Stomach (tissue), 4 donors: Measurements from ENCODE around the gene CCL7.

ENCODE experiments used
- EP300 ChIP-seq: sonication (generic); formaldehyde crosslinking; IDR thresholded peaks from one replicate; pipeline ENCODE4 v1.6.1; 2017; ENCODE audit warnings: antibody characterized with exemption
- TF ChIP-seq, protein P1 (sequence below), 7 experiments: fragments of 450-650 bp in 4 of 7; fragments of 200-600 bp in 3 of 7; sonication (generic) in 3 of 7; IDR thresholded peaks; one replicate each; pipeline ENCODE4 v1.5.1; 2016 to 2019; ENCODE audit warnings: antibody characterized with exemption in 7 of 7, control low read depth in 2 of 7, mild to moderate bottlenecking in 1 of 7

DNA sequence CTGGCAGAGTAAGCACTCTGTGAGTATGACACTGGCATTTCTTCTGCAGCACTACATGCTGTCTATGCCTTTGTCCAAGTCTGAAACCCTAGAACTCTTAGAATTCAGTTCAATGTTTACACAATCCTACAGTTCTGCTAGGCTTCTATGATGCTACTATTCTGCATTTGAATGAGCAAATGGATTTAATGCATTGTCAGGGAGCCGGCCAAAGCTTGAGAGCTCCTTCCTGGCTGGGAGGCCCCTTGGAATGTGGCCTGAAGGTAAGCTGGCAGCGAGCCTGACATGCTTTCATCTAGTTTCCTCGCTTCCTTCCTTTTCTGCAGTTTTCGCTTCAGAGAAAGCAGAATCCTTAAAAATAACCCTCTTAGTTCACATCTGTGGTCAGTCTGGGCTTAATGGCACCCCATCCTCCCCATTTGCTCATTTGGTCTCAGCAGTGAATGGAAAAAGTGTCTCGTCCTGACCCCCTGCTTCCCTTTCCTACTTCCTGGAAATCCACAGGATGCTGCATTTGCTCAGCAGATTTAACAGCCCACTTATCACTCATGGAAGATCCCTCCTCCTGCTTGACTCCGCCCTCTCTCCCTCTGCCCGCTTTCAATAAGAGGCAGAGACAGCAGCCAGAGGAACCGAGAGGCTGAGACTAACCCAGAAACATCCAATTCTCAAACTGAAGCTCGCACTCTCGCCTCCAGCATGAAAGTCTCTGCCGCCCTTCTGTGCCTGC lies 15.2 kb upstream of the CCL7 start, which contains the start of gene CCL2:
- TF ChIP-seq, protein P1, sequence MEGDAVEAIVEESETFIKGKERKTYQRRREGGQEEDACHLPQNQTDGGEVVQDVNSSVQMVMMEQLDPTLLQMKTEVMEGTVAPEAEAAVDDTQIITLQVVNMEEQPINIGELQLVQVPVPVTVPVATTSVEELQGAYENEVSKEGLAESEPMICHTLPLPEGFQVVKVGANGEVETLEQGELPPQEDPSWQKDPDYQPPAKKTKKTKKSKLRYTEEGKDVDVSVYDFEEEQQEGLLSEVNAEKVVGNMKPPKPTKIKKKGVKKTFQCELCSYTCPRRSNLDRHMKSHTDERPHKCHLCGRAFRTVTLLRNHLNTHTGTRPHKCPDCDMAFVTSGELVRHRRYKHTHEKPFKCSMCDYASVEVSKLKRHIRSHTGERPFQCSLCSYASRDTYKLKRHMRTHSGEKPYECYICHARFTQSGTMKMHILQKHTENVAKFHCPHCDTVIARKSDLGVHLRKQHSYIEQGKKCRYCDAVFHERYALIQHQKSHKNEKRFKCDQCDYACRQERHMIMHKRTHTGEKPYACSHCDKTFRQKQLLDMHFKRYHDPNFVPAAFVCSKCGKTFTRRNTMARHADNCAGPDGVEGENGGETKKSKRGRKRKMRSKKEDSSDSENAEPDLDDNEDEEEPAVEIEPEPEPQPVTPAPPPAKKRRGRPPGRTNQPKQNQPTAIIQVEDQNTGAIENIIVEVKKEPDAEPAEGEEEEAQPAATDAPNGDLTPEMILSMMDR (IDR thresholded peaks at IDR 0.05) = no peak
- no peak for TF ChIP-seq EP300
